ENCODE results near the gene COX17. TPM values are rescaled to one million over a fixed set of nuclear protein-coding genes. Genes with fewer than 3 reads are reported as not detected.
"Not testable (repeated sequence)": the region's sequence is repeated elsewhere in the genome, so short reads cannot be mapped to it uniquely, and the experiment has no call there.

COX17 gene
- total RNA-seq, 1 donor from 2014 or later = 64.9 TPM

DNA sequence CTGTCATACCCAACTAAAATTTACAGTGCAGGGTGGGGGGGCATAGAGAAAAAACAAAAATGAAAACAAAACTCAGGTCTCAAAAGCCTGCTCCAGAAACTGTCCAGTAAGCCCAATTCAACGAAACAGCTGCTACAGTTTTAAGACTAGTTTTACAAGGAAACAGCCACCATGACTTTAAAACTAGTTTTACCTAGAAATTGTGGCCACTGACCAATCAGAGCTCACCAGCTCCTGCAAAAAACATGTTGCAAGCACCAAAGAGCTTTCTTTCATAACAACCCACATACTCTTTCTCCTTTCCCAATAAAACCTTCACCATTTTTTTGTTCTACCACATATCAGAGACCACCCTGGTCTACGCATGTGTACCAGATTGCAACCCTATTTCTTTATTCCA, 18.3 kb upstream of the COX17 start:
- DNase-seq (ENCODE audit: low spot score) = no peak
- Mint-ChIP-seq H3K27me3 (ENCODE audit: low read depth) (peaks cover 3% of the 10 kb centered on the region), H3K36me3 (ENCODE audit: low read depth) (no peaks in the 10 kb centered on the region), H3K4me1 (ENCODE audit: low read depth) (peaks cover 11% of the 10 kb centered on the region), H3K4me3 (ENCODE audit: low read depth) (no peak overlapping the region), H3K9me3 (no peaks in the 10 kb centered on the region), H3K27ac (no peak overlapping the region)
- intact Hi-C loops (cut with micrococcal nuclease) = no loop called here

DNA sequence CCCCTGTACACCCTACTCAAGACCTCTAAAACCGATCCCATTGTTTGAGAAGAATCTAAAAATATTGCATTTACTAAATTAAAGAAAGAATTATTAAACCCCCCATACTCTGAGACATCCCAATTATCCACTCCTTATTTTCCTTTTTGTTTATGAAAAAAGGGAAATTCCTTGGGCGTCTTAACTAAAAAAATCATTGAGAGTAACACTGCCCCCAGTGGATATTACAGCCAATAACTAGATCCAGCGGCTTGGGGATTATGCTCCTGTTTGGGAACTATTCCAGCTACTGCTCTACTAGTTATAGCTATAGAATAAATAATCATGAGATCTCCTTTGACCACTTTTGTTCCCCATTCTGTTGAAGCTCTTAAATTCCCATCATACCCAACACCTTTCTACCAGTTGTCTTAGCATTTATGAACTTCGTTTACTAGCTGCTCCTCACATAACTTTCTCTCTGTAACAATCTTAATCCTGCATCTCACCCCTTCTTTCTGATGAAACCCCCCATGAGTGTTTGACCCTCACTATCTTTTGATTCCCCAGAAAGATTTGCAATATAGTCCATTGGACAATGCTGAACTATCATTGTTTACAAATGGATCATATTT, 12.9 kb upstream of the COX17 start:
- intact Hi-C loops (cut with micrococcal nuclease) = no loop called here
- no peak for DNase-seq (ENCODE audit: low spot score)
- Mint-ChIP-seq H3K27me3 (ENCODE audit: low read depth) (peaks cover 18% of the 10 kb centered on the region), H3K27ac (no peak overlapping the region), H3K4me3 (ENCODE audit: low read depth) (no peak overlapping the region), H3K4me1 (ENCODE audit: low read depth) (no peaks in the 10 kb centered on the region), H3K36me3 (ENCODE audit: low read depth) (no peaks in the 10 kb centered on the region), H3K9me3 (peaks cover 3% of the 10 kb centered on the region)

DNA sequence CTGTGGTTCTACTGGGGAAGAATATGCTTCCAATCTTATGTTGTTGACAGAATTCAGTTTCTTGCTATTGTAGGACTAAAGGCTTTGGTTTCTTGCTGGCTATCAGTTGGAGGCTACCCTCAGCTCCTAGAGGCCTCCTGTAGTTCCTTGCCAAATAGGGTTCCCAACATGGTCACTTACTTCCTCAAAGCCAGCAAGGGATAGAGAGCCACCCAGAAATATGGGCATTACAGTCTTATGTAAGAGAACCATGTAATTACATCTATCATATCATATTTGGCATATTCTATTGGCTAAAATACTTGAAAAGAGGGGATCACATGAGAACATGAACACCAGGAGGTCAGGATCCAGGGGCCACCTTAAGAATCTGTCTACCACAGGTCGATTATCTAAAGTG, 6.2 kb upstream of the COX17 start:
- H3K4me1 Mint-ChIP-seq (ENCODE audit: low read depth) = peaks cover 4% of the 10 kb centered on the region
- DNase-seq (ENCODE audit: low spot score) = no peak
- H3K27ac Mint-ChIP-seq = no peak overlapping the region
- intact Hi-C loops (cut with micrococcal nuclease) = loop anchor here (5.0 to 10.0 kb wide), 2 partner anchors 406 to 539 kb away; partner anchors contain the start of gene TEX55
- H3K36me3 Mint-ChIP-seq (ENCODE audit: low read depth) = no peaks in the 10 kb centered on the region
- peaks cover 3% of the 10 kb centered on the region for H3K9me3 Mint-ChIP-seq
- no peak overlapping the region for H3K4me3 Mint-ChIP-seq (ENCODE audit: low read depth)
- H3K27me3 Mint-ChIP-seq (ENCODE audit: low read depth) = peaks cover 8% of the 10 kb centered on the region

DNA sequence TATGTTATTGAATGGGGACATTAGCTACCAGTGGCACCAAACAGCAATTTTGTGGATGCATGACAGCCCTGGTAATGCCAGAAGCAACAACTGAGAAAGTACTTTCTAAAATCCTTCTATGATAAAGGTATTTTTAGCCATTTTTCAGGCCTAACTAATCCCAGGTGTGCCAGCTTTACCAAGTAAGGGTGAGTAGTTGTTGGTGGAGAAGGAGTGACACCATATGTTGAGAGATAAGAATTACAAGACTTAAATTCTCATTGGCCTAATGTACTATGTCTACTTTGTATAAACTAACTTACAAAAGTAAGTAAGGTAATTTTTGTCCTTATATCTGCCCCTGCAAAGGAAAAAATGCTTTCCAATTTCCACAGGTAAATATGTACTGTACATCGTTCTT, 4.1 kb upstream of the COX17 start:
- H3K4me3 Mint-ChIP-seq (ENCODE audit: low read depth) = no peak overlapping the region
- no peak overlapping the region for H3K27ac Mint-ChIP-seq
- peaks cover 4% of the 10 kb centered on the region for H3K36me3 Mint-ChIP-seq (ENCODE audit: low read depth)
- no peak for DNase-seq (ENCODE audit: low spot score)
- H3K27me3 Mint-ChIP-seq (ENCODE audit: low read depth) = no peaks in the 10 kb centered on the region
- no peaks in the 10 kb centered on the region for H3K9me3 Mint-ChIP-seq
- H3K4me1 Mint-ChIP-seq (ENCODE audit: low read depth) = peaks cover 14% of the 10 kb centered on the region
- intact Hi-C loops (cut with micrococcal nuclease) = loop anchor here (1.0 to 10.0 kb wide), 3 partner anchors 404 to 799 kb away; partner anchors contain the start of gene TEX55

DNA sequence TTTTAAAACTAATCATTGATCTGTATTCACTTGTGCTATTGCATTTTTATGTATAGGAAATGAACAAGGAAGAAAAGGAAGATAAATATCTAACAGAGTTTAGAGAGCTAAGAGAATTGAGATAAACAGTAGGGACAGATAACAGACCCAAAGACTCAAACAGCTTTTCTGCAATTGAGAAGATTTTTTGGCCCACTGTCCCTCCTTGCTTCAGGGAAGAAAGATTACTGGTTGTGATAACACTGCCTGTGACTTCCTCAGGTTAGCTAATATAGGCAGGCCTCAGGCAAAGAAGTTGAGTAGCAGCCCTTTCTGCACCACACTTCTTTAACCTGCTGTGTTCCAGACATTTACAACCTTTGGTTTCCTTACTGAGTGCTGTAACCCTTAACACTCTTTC, 2.7 kb upstream of the COX17 start:
- intact Hi-C loops (cut with micrococcal nuclease) = loop anchor here (5.0 to 10.0 kb wide), 4 partner anchors 103 to 535 kb away; partner anchors contain the start of genes ADPRH, GSK3B and TEX55
- Mint-ChIP-seq H3K4me3 (ENCODE audit: low read depth) (no peak overlapping the region), H3K9me3 (no peaks in the 10 kb centered on the region), H3K27me3 (ENCODE audit: low read depth) (no peaks in the 10 kb centered on the region), H3K27ac (no peak overlapping the region), H3K36me3 (ENCODE audit: low read depth) (peaks cover 14% of the 10 kb centered on the region), H3K4me1 (ENCODE audit: low read depth) (peaks cover 28% of the 10 kb centered on the region)
- DNase-seq (ENCODE audit: low spot score) = no peak

DNA sequence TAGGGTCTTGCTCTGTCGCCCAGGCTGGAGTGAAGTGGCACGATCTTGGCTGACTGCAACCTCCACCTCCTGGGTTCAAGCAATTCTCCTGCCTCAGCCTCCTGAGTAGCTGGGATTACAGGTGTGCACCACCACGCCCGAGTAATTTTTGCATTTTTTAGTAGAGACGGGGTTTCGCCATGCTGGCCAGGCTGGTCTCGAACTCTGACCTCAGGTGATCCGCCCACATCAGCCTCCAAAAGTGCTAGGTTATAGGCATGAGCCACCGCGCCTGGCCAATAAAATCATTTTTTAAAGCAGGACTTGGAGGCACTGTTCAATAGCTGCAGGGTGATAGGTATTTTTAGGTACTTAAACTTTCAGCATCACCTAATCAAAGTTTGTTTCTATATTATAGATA, 1.0 kb upstream of the COX17 start:
- not testable (repeated sequence) for H3K27ac Mint-ChIP-seq; H3K27me3 Mint-ChIP-seq (ENCODE audit: low read depth); H3K4me3 Mint-ChIP-seq (ENCODE audit: low read depth); DNase-seq (ENCODE audit: low spot score); H3K9me3 Mint-ChIP-seq
- intact Hi-C loops (cut with micrococcal nuclease) = loop anchor here (5.0 to 10.0 kb wide), 2 partner anchors 101 to 417 kb away; partner anchors contain the start of genes ADPRH and GSK3B
- Mint-ChIP-seq H3K36me3 (ENCODE audit: low read depth) (peaks cover 20% of the 10 kb centered on the region), H3K4me1 (ENCODE audit: low read depth) (peaks cover 29% of the 10 kb centered on the region)

DNA sequence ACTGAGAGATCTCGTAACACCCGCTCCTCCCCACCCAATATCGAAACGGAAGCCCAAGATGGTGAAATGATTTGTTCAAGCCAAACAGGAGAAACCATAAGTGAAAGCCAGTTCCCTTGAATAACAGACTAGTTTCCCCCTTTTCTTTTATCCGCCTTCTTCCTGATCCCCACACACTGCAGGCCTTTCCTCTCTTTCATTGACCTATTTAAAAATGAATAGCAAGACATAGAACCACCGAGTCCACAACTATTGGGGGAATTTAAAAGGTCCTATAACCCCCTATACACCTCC, 382 bp upstream of the COX17 start:
- peak overlapping the region; percentile 96 for H3K4me3 Mint-ChIP-seq (ENCODE audit: low read depth)
- H3K27ac Mint-ChIP-seq = peak overlapping the region; percentile 94
- no peak for DNase-seq (ENCODE audit: low spot score)
- intact Hi-C loops (cut with micrococcal nuclease) = loop anchor here (1.0 to 10.0 kb wide), 10 partner anchors 23 to 437 kb away; partner anchors contain the start of genes ADPRH, B4GALT4, CD80 and GSK3B
- H3K36me3 Mint-ChIP-seq (ENCODE audit: low read depth) = peaks cover 25% of the 10 kb centered on the region
- H3K4me1 Mint-ChIP-seq (ENCODE audit: low read depth) = peaks cover 33% of the 10 kb centered on the region
- H3K27me3 Mint-ChIP-seq (ENCODE audit: low read depth) = no peaks in the 10 kb centered on the region
- H3K9me3 Mint-ChIP-seq = no peaks in the 10 kb centered on the region

DNA sequence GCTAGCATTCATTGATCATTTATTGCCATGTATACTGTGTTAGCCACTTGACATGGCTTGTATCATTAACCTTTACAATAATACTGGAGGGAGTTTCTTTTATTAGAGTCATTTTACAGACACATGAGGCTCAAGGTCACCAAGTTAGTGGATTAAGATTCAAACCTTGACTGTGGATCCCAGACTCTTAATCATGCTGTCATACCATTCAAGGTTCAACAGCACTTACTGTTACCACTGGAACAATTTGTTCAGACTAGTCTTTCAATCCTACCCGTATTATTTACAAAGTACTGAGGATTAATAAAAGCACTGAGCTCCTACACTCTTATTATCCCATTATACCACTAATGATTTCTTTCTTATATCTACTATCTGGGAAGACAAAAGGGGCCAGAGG, 1.2 kb downstream of the COX17 start:
- Mint-ChIP-seq H3K4me3 (ENCODE audit: low read depth) (peak overlapping the region; percentile 96), H3K36me3 (ENCODE audit: low read depth) (peaks cover 38% of the 10 kb centered on the region), H3K27me3 (ENCODE audit: low read depth) (no peaks in the 10 kb centered on the region), H3K4me1 (ENCODE audit: low read depth) (peaks cover 38% of the 10 kb centered on the region), H3K27ac (peak overlapping the region; percentile 94), H3K9me3 (no peaks in the 10 kb centered on the region)
- no peak for DNase-seq (ENCODE audit: low spot score)
- intact Hi-C loops (cut with micrococcal nuclease) = loop anchor here (2.0 to 10.0 kb wide), 4 partner anchors 99 to 435 kb away; partner anchors contain the start of genes ADPRH, B4GALT4, CD80 and GSK3B

DNA sequence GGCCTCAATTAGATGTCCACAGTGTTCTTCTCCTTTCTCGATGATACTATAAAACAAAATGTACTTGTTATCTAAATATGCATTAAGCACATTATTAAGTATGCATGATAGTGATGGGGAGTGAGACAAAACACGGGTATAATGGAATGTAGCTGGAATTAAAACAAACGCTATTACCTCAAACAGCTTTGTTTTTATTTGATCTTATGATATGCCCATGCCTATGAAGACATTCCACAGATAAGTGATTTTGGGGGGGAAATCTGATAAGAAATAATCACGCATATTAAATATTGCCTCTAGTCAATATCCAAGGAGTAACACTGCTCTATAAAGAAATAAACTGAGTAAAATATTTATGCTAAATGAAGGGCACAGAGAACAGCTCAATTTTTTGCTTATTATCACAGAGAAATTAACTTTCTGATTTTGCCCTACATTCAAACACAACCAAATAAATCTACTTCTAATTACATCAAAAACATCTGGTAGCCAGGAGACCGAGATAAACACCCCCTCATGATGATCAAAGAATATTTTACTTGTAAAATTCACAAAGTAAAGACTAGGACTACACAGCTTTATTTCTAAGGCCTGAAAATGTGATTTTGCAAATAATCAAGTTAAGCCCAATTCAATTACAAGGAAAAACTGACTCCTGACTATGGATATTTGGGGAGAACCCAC, 1.9 kb downstream of the COX17 start:
- H3K27me3 Mint-ChIP-seq (ENCODE audit: low read depth) = no peaks in the 10 kb centered on the region
- intact Hi-C loops (cut with micrococcal nuclease) = loop anchor here (5.0 to 10.0 kb wide), 2 partner anchors 98 to 419 kb away; partner anchors contain the start of genes ADPRH and GSK3B
- H3K9me3 Mint-ChIP-seq = no peaks in the 10 kb centered on the region
- peak overlapping the region; percentile 96 for H3K4me3 Mint-ChIP-seq (ENCODE audit: low read depth)
- H3K36me3 Mint-ChIP-seq (ENCODE audit: low read depth) = peaks cover 44% of the 10 kb centered on the region
- peak overlapping the region; percentile 94 for H3K27ac Mint-ChIP-seq
- peaks cover 40% of the 10 kb centered on the region for H3K4me1 Mint-ChIP-seq (ENCODE audit: low read depth)
- no peak for DNase-seq (ENCODE audit: low spot score)

DNA sequence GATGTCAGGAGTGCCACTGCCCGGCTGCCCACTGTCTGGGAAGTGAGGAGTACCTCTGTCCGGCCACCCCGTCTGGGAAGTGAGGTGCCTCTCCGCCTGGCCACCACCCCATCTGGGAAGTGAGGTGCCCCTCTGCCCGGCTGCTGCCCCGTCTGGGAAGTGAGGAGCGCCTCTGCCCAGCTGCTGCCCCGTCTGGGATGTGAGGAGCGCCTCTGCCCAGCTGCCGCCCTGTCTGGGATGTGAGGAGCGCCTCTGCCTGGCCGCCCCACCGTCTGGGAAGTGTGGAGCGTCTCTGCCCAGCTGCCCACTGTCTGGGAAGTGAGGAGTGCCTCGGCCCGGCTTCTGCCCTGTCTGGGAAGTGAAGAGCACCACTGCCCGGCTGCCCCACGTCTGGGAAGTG, 3.3 kb downstream of the COX17 start:
- no peak overlapping the region for H3K4me3 Mint-ChIP-seq (ENCODE audit: low read depth)
- H3K27ac Mint-ChIP-seq = no peak overlapping the region
- intact Hi-C loops (cut with micrococcal nuclease) = loop anchor here (10.0 kb wide), 1 partner anchor 421 kb away; the partner anchor contains the start of gene GSK3B
- peaks cover 38% of the 10 kb centered on the region for H3K4me1 Mint-ChIP-seq (ENCODE audit: low read depth)
- no peaks in the 10 kb centered on the region for H3K9me3 Mint-ChIP-seq
- no peaks in the 10 kb centered on the region for H3K27me3 Mint-ChIP-seq (ENCODE audit: low read depth)
- H3K36me3 Mint-ChIP-seq (ENCODE audit: low read depth) = peaks cover 57% of the 10 kb centered on the region
- DNase-seq (ENCODE audit: low spot score) = no peak

DNA sequence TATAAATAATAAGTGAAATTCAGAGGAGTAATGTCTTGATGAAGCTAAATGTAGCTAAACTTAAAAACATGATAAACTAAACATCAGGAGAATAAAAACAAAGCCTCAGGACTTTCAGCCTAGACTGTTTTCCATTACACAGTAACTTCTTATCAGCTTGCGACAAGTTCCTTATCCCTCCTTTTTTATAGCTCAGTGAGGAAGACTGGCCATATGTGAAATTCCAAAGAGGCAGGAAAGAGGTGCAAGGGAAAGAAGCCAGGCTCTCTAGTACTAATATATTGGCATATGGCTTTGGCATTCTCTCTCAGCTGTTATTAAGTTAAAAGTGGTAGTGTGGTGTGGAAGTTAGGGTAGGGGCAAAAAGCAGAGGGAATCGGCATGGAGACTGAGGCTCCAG, 4.4 kb downstream of the COX17 start:
- intact Hi-C loops (cut with micrococcal nuclease) = loop anchor here (10.0 kb wide), 1 partner anchor 422 kb away; the partner anchor contains the start of gene GSK3B
- H3K9me3 Mint-ChIP-seq = no peaks in the 10 kb centered on the region
- peaks cover 38% of the 10 kb centered on the region for H3K4me1 Mint-ChIP-seq (ENCODE audit: low read depth)
- H3K36me3 Mint-ChIP-seq (ENCODE audit: low read depth) = peaks cover 58% of the 10 kb centered on the region
- H3K27ac Mint-ChIP-seq = no peak overlapping the region
- no peak for DNase-seq (ENCODE audit: low spot score)
- H3K27me3 Mint-ChIP-seq (ENCODE audit: low read depth) = no peaks in the 10 kb centered on the region
- H3K4me3 Mint-ChIP-seq (ENCODE audit: low read depth) = no peak overlapping the region

DNA sequence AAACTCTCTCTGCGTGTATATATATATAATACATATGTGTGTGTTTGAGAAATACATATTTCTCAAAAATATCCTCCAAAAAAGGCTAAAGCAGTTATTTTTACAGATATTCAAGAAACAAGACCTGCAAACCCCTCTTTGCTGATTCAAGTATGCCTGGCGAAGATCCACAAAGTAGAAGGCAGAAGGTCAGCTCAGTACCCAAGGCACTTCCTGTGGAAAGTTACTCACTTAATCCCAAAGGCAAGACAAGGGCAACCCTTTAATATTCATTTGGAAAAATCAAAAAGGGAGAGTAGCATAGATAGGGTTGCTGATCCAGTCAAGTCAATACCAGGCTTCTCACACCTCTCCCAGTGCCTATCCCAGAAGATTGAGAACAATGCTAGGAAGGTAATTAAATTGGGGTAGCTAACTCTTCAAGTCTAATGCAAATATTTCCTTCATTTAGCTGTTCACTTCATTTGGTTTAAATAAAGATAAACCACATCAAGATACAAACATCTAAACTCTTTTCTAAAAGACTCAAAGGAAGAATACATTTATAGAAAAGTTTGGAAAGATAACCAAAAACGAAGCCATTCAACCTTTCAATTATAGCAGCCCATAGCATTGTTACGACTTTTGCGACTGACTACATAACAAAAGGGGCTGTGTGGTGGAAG, 7.2 kb downstream of the COX17 start:
- peaks cover 57% of the 10 kb centered on the region for H3K36me3 Mint-ChIP-seq (ENCODE audit: low read depth)
- H3K9me3 Mint-ChIP-seq = no peaks in the 10 kb centered on the region
- H3K27ac Mint-ChIP-seq = no peak overlapping the region
- no peaks in the 10 kb centered on the region for H3K27me3 Mint-ChIP-seq (ENCODE audit: low read depth)
- DNase-seq (ENCODE audit: low spot score) = no peak
- no peak overlapping the region for H3K4me3 Mint-ChIP-seq (ENCODE audit: low read depth)
- H3K4me1 Mint-ChIP-seq (ENCODE audit: low read depth) = peaks cover 17% of the 10 kb centered on the region
- intact Hi-C loops (cut with micrococcal nuclease) = loop anchor here (10.0 kb wide), 1 partner anchor 425 kb away; the partner anchor contains the start of gene GSK3B

All from activated T-helper 2 cell treated with anti-CD3 and anti-CD28 coated beads, Interferon-gamma antibody, Interleukin-2, Interleukin-4, amounts not matched to agents 10 μg/mL and 5 μg/mL and 100 μg/mL, durations not matched to agents 14 hours and 24 hours and 36 hours (primary cell).